IMR-90 (cell line): ENCODE measurements around the gene CCNL2.

ENCODE experiments used
- CTCF ChIP-seq: conservative IDR thresholded peaks from 2 replicates; pipeline ENCODE4 v1.5.1; 2012; ENCODE audit warnings: mild to moderate bottlenecking, low read depth, low read length, improper control_type of control experiment
- MAFK ChIP-seq: IDR thresholded peaks from 2 replicates; pipeline ENCODE4 v1.6.1; 2012; ENCODE audit warnings: low read depth, low read length, improper control_type of control experiment
- MXI1 ChIP-seq: IDR thresholded peaks from 2 replicates; pipeline ENCODE4 v1.6.1; 2012; ENCODE audit warnings: low read depth, mild to moderate bottlenecking, low read length, moderate library complexity, borderline replicate concordance
- POLR2A ChIP-seq: IDR thresholded peaks from 2 replicates; pipeline ENCODE4 v1.6.1; 2012; ENCODE audit warnings: mild to moderate bottlenecking, low read depth, low read length
- RAD21 ChIP-seq: IDR thresholded peaks from 2 replicates; pipeline ENCODE4 v1.6.1; 2012; ENCODE audit warnings: low read length, improper control_type of control experiment
- SMC3 ChIP-seq: fragments of 150-350 bp; IDR thresholded peaks from 2 replicates; pipeline ENCODE4 v1.6.1; 2016; ENCODE audit warnings: low read depth, mild to moderate bottlenecking, antibody characterized with exemption, low read length, moderate library complexity

- no peak for TF ChIP-seq CTCF
- TF ChIP-seq RAD21 = no peak
- TF ChIP-seq POLR2A = no peak
- no peak for TF ChIP-seq MXI1
- no peak for TF ChIP-seq MAFK
- no peak for TF ChIP-seq SMC3
Measured at GRCh38 chr1:1422465-1423244, 23.5 kb upstream of the CCNL2 start.
